ENCODE measurements around the gene PDZRN4. TPM values are rescaled to one million over a fixed set of nuclear protein-coding genes. Genes with fewer than 3 reads are reported as not detected.

PDZRN4 gene
- total RNA-seq, 2 donors from 2014 or later, result not detected

DNA sequence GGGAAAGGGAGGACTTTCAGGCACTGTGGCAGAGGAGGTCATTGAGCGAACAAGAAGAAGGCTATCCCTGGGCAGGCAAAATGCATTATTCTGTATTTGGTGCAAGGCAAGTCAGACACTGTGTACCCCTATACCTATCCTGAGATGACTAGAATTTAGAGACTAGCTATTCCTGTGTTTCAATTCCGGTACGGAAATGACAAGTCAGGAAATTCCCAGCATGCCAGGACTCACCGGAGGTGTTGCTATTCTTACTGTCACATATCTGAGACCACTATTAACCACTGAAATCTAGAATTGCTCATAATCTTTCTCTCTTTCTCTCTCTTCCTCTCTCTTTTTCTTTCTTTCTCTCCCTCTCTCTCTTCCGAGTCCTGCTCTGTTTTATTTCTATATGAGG is 297.1 kb downstream of the PDZRN4 start:
- H3K36me3 Mint-ChIP-seq (ENCODE audit: low read depth), result no peaks in the 10 kb centered on the region
- no peak for ATAC-seq (replicated peaks)
- no peaks in the 10 kb centered on the region for H3K9me3 Mint-ChIP-seq
- no peak overlapping the region for H3K27ac Mint-ChIP-seq
- H3K4me3 Mint-ChIP-seq, result no peak overlapping the region
- H3K4me1 Mint-ChIP-seq, result no peaks in the 10 kb centered on the region
- H3K27me3 Mint-ChIP-seq, result peaks cover 26% of the 10 kb centered on the region

DNA sequence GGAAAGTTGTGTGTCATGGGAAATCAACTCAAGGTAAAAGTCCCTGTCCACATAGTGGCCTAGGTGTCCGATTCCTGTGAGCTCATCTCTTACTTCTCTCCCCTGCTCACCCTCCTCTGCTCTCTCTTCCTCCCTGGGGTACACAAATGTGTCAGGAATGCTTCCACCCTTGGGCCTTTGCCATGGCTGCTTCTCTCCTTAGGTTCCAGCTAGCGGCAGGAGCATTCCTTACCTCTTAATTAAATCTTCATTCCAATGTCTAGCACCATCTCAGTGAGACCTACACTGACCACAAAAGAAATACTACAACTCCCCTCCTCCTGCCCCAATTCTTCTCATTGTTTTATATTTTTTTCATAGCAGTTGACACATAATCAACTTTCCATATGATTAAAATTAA is 298.6 kb downstream of the PDZRN4 start:
- H3K27ac Mint-ChIP-seq, result no peak overlapping the region
- H3K27me3 Mint-ChIP-seq, result peaks cover 20% of the 10 kb centered on the region
- no peaks in the 10 kb centered on the region for H3K4me1 Mint-ChIP-seq
- no peak for ATAC-seq (replicated peaks)
- H3K4me3 Mint-ChIP-seq, result no peak overlapping the region
- no peaks in the 10 kb centered on the region for H3K36me3 Mint-ChIP-seq (ENCODE audit: low read depth)
- no peaks in the 10 kb centered on the region for H3K9me3 Mint-ChIP-seq

DNA sequence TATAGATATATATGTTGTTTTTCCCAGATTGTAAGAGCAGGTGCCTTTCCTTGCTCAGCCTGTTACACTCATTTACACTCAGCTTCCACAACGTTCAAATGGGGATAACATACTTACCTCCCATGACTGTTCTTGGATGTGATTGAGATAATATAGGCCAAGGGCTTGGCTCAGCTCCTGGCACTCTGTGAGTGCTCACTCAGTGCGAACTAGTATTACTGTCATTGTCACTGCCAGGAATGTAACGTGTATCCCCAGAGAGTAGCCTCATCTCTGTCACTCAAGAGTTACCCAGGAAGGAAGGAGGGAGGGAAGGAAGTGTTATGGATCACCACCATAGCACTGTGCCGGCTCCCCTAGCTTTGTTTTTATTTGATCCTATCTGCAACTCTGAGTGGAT is 307.9 kb downstream of the PDZRN4 start:
- Mint-ChIP-seq H3K4me1 (no peaks in the 10 kb centered on the region), H3K9me3 (no peaks in the 10 kb centered on the region), H3K27ac (no peak overlapping the region), H3K27me3 (peaks cover 7% of the 10 kb centered on the region), H3K36me3 (ENCODE audit: low read depth) (no peaks in the 10 kb centered on the region), H3K4me3 (no peak overlapping the region)
- no peak for ATAC-seq (replicated peaks)

GRCh38 chr12:41497409-41497808 is 309.3 kb downstream of the PDZRN4 start:
- ATAC-seq (replicated peaks), result no peak
- Mint-ChIP-seq H3K27ac (no peak overlapping the region), H3K4me3 (no peak overlapping the region), H3K4me1 (no peaks in the 10 kb centered on the region), H3K27me3 (peaks cover 7% of the 10 kb centered on the region), H3K9me3 (no peaks in the 10 kb centered on the region), H3K36me3 (ENCODE audit: low read depth) (no peaks in the 10 kb centered on the region)

DNA sequence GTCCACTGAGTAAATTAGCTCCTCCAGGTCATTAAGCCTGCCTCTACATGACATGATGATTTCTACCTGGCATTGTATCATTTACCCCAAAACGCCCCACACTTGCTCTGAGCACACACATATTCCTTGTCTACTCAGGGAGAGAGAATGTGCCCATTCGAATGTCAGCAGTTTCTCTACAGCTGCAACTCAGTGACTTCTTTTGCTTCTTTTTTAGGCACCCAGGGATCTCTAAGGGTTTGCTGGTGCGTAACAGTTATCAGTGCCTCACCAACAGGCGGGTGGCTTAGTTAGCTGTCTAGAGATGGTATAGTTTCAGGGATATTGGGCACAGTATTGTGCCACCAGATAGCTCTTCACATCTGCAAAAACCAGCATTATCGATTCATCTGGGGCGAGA is 316.9 kb downstream of the PDZRN4 start:
- Mint-ChIP-seq H3K9me3 (no peaks in the 10 kb centered on the region), H3K4me3 (no peak overlapping the region), H3K4me1 (no peaks in the 10 kb centered on the region), H3K27ac (no peak overlapping the region), H3K36me3 (ENCODE audit: low read depth) (no peaks in the 10 kb centered on the region), H3K27me3 (peaks cover 19% of the 10 kb centered on the region)
- no peak for ATAC-seq (replicated peaks)

GRCh38 chr12:41507286-41507685 is 319.2 kb downstream of the PDZRN4 start:
- Mint-ChIP-seq H3K36me3 (ENCODE audit: low read depth) (no peaks in the 10 kb centered on the region), H3K4me3 (no peak overlapping the region), H3K27ac (no peak overlapping the region), H3K4me1 (no peaks in the 10 kb centered on the region), H3K9me3 (no peaks in the 10 kb centered on the region), H3K27me3 (peaks cover 21% of the 10 kb centered on the region)
- no peak for ATAC-seq (replicated peaks)

GRCh38 chr12:41509271-41510055 is 321.3 kb downstream of the PDZRN4 start:
- no peaks in the 10 kb centered on the region for H3K9me3 Mint-ChIP-seq
- peaks cover 21% of the 10 kb centered on the region for H3K27me3 Mint-ChIP-seq
- no peaks in the 10 kb centered on the region for H3K36me3 Mint-ChIP-seq (ENCODE audit: low read depth)
- no peak overlapping the region for H3K27ac Mint-ChIP-seq
- no peaks in the 10 kb centered on the region for H3K4me1 Mint-ChIP-seq
- ATAC-seq (replicated peaks), result no peak
- no peak overlapping the region for H3K4me3 Mint-ChIP-seq

GRCh38 chr12:41510470-41510869 is 322.4 kb downstream of the PDZRN4 start:
- Mint-ChIP-seq H3K27me3 (peaks cover 16% of the 10 kb centered on the region), H3K36me3 (ENCODE audit: low read depth) (no peaks in the 10 kb centered on the region), H3K4me3 (no peak overlapping the region), H3K9me3 (no peaks in the 10 kb centered on the region), H3K27ac (no peak overlapping the region), H3K4me1 (no peaks in the 10 kb centered on the region)
- ATAC-seq (replicated peaks), result no peak

- H3K4me1 Mint-ChIP-seq, result no peaks in the 10 kb centered on the region
- H3K27ac Mint-ChIP-seq, result no peak overlapping the region
- H3K27me3 Mint-ChIP-seq, result peaks cover 20% of the 10 kb centered on the region
- no peaks in the 10 kb centered on the region for H3K9me3 Mint-ChIP-seq
- no peaks in the 10 kb centered on the region for H3K36me3 Mint-ChIP-seq (ENCODE audit: low read depth)
- no peak for ATAC-seq (replicated peaks)
- H3K4me3 Mint-ChIP-seq, result no peak overlapping the region
These were observed 323.1 kb downstream of the PDZRN4 start for GRCh38 chr12:41511247-41511646.

- Mint-ChIP-seq H3K36me3 (ENCODE audit: low read depth) (no peaks in the 10 kb centered on the region), H3K4me3 (no peak overlapping the region), H3K9me3 (no peaks in the 10 kb centered on the region), H3K4me1 (no peaks in the 10 kb centered on the region), H3K27ac (no peak overlapping the region), H3K27me3 (peaks cover 16% of the 10 kb centered on the region)
- no peak for ATAC-seq (replicated peaks)
These were observed 324.4 kb downstream of the PDZRN4 start for GRCh38 chr12:41512497-41512896.

- Mint-ChIP-seq H3K4me1 (no peaks in the 10 kb centered on the region), H3K27me3 (peaks cover 16% of the 10 kb centered on the region), H3K27ac (no peak overlapping the region), H3K36me3 (ENCODE audit: low read depth) (no peaks in the 10 kb centered on the region), H3K9me3 (no peaks in the 10 kb centered on the region), H3K4me3 (no peak overlapping the region)
- ATAC-seq (replicated peaks), result no peak
These were observed 326.1 kb downstream of the PDZRN4 start for GRCh38 chr12:41514021-41514777.

DNA sequence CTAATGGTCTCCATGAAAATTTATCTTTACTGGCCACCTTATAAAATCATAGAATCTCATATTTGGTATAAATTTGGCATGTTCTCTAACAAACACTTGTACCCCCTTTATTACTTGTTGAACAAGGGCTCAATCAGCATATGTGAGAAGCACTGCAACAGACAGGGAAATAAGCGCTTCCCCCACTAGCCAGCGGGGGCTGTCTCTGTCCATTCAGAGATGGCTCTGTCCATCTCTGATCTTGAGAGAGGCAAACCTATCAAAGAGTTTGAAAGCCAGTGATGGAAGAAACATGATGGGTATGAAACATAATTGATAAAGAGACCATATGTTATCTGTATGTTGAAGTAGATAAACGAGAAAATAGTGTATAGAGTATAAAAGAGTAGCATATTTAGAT is 326.8 kb downstream of the PDZRN4 start:
- Mint-ChIP-seq H3K4me1 (no peaks in the 10 kb centered on the region), H3K27ac (no peak overlapping the region), H3K9me3 (no peaks in the 10 kb centered on the region), H3K4me3 (no peak overlapping the region), H3K27me3 (peaks cover 13% of the 10 kb centered on the region), H3K36me3 (ENCODE audit: low read depth) (no peaks in the 10 kb centered on the region)
- ATAC-seq (replicated peaks), result no peak

GRCh38 chr12:41515953-41516352 is 327.8 kb downstream of the PDZRN4 start:
- Mint-ChIP-seq H3K4me1 (no peaks in the 10 kb centered on the region), H3K36me3 (ENCODE audit: low read depth) (no peaks in the 10 kb centered on the region), H3K4me3 (no peak overlapping the region), H3K9me3 (no peaks in the 10 kb centered on the region), H3K27ac (no peak overlapping the region), H3K27me3 (peaks cover 13% of the 10 kb centered on the region)
- no peak for ATAC-seq (replicated peaks)

GRCh38 chr12:41520869-41521268 is 332.7 kb downstream of the PDZRN4 start:
- no peaks in the 10 kb centered on the region for H3K36me3 Mint-ChIP-seq (ENCODE audit: low read depth)
- H3K27ac Mint-ChIP-seq, result no peak overlapping the region
- peaks cover 6% of the 10 kb centered on the region for H3K27me3 Mint-ChIP-seq
- ATAC-seq (replicated peaks), result no peak
- H3K4me1 Mint-ChIP-seq, result peaks cover 9% of the 10 kb centered on the region
- H3K4me3 Mint-ChIP-seq, result no peak overlapping the region
- H3K9me3 Mint-ChIP-seq, result no peaks in the 10 kb centered on the region

DNA sequence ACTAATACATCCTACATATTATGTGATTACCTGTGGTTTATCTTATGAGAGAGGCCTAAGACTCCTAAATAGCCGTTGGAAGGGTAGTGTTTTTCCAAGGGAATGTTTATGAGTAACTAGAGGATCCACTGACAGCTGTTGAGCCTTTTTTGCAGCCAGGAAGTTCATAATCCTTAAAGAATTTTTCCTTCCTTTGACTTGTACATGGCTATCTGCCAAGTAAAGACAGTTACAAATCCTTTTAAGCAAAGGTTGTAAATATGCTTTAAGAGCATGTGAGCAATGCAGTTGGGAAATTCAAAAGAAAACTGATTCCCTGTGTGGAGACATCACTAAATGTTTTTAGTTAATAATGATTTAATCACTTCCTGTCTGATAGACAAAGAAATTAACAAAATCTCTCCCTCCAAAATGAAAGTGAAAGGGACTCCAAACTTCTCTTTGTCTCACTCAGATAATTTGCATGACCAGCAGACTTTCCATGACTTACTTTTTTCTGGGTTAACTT is 333.8 kb downstream of the PDZRN4 start:
- Mint-ChIP-seq H3K27ac (peak overlapping the region; percentile 40), H3K4me3 (peak overlapping the region; percentile 57), H3K27me3 (no peaks in the 10 kb centered on the region), H3K36me3 (ENCODE audit: low read depth) (no peaks in the 10 kb centered on the region), H3K4me1 (peaks cover 9% of the 10 kb centered on the region), H3K9me3 (no peaks in the 10 kb centered on the region)
- peak; percentile 56 for ATAC-seq (replicated peaks)
